SIG-M5 treated with dmso at 0.1 percent for 504 hours (cell line): ENCODE results near the gene WDR26.
"Not testable (repeated sequence)": the region's sequence is repeated elsewhere in the genome, so short reads cannot be mapped to it uniquely, and the experiment has no call there.

Source experiments
- DNase-seq: peaks from one replicate; lab custom pipeline; 2025; ENCODE audit not compliant: unreplicated experiment; lab: John Stamatoyannopoulos, UW

The WDR26 gene

GRCh38 chr1:224434691-224435317 lies at the start of gene WDR26:
TSS of gene WDR26 (minus strand) at chr1:224434797.
- peak; percentile 95 for DNase-seq

DNA sequence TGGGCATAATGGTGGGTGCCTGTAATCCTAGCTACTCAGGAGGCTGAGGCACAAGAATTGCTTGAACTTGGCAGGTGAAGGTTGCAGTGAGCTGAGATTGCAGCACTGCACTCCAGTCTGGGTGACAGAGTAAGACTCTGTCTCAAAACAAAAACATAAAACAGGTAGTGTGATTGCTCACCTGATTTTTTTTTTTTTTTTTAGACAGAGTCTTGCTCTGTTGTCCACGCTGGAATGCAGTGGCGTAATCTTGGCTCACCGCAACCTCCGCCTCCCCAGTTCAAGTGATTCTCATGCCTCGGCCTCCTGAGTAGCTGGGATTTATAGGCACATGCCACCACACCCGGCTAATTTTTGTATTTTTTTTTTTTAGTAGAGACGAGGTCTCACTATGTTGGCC lies 48.6 kb upstream of the WDR26 start:
- not testable (repeated sequence) for DNase-seq

- DNase-seq = no peak
These were observed 48.0 kb upstream of the WDR26 start for GRCh38 chr1:224482619-224483018.

DNA sequence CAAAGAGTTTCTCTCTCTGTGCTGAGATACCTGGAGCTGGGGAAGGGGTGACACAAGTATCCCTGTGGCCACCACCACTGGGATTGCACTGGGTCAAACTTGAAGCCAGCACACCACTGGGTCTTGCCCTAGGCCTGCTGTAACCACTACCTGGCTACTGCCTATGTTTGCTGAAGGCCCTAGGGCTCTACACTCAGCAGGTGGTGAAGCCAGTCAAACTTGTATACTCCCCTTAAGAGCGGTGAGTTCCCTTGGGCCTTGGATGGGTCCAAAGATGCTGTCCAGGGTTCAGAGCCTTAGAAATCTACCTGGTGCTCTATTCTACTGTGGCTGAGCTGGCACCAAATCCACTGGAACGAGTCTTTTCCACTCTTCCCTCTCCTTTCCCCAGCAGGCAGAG lies 47.0 kb upstream of the WDR26 start:
- DNase-seq = no peak

DNA sequence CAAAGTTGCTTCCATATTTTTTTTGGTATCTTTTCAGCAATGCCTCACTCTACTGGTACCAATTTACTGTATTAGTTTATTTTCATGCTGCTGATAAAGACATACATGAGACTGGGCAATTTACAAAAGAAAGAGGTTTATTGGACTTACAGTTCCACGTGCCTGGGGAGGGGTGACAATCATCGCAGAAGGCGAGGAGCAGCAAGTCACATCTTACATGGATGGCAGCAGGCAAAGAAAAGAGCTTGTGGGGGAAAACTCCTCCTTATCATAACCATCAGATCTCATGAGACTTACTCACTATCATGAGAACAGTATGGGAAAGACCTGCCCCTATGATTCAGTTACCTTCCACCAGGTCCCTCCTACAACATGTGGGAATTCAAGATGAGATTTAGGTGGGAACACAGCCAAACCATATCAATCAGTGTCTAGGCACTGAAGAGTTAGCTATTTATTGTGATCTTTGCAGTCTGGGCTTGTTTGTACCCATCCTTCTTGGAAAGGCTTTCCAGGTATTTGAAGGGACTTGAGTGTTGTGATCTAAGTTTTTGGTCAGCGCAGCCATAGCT lies 46.4 kb upstream of the WDR26 start:
- DNase-seq = not testable (repeated sequence)

DNA sequence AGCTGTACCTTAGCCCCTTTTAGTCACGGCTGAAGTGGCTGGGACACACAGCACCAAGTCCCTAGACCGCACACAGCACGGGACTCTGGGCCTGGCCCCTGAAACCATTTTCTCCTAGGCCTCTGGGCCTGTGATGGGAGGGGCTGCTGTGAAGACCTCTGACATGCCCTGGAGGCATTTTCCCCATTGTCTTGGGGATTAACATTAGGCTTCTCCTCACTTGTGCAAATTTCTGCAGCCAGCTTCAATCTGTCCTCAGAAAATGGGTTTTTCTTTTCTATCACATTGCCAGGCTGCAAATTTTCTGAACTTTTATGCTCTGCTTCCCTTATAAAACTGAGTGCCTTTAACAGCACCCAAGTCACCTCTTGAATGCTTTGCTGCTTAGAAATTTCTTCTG lies 45.6 kb upstream of the WDR26 start:
- DNase-seq = not testable (repeated sequence)

DNA sequence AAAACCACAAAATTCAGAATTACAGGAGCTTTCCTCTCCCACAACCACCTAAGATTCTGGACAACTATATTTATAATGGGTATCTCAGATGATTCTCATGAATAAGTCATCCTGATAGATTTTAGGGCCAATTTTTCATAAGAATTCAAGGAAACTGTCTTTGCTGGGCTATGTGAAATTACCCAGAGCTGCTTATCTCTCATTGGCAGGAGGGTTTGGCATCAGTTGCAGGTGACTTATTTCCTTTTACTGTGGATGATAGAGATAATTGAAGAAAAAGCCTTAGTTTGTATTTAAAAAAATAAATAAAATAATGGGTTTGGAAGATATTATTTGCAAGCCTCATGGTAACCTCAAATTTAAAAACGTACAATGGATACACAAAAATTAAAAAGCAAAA lies 38.2 kb upstream of the WDR26 start:
- no peak for DNase-seq

DNA sequence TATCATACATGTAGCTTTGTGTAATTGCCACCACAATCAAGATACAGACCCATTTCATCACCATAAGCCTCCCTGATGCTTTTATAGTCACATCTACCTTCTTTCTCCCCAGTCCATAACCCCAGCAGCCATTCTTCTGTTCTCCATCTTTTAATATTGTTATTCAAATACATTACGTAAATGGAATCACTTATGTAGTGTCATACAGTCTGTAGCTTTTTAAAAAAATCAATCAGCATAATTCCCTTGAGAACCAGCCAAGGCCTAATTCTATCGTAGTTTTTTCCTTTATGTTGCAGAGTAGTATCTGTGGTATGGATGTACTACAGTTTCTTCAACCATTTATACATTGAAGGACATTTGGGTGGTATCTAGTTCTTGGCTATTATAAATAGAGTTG lies 31.6 kb upstream of the WDR26 start:
- DNase-seq = no peak

GRCh38 chr1:224459966-224460365 lies 25.4 kb upstream of the WDR26 start:
- no peak for DNase-seq

- DNase-seq = no peak
These were observed 24.4 kb upstream of the WDR26 start for GRCh38 chr1:224458996-224459395.

DNA sequence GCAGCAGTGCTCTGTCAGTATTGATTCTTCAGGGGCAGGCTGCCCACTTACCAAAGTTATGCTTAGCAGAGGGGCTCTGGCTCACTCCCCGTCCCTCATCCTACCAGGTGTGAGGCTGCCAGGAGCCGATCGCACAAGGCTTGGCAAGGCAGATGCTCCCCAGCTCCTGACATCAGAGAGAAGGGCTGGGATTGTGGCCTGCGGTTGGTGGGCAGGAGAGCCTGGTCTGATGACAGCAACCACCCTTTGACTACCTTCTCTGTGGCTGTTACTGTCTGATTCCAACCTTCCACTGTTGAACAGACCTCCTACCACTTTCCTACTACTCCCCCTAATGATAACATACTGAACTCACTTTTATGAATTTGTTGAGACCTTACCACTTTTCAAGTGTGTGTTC lies 23.7 kb upstream of the WDR26 start:
- DNase-seq = no peak

GRCh38 chr1:224457782-224458144 lies 23.2 kb upstream of the WDR26 start:
- DNase-seq = no peak

GRCh38 chr1:224456637-224456953 lies 22.0 kb upstream of the WDR26 start:
- DNase-seq = no peak

DNA sequence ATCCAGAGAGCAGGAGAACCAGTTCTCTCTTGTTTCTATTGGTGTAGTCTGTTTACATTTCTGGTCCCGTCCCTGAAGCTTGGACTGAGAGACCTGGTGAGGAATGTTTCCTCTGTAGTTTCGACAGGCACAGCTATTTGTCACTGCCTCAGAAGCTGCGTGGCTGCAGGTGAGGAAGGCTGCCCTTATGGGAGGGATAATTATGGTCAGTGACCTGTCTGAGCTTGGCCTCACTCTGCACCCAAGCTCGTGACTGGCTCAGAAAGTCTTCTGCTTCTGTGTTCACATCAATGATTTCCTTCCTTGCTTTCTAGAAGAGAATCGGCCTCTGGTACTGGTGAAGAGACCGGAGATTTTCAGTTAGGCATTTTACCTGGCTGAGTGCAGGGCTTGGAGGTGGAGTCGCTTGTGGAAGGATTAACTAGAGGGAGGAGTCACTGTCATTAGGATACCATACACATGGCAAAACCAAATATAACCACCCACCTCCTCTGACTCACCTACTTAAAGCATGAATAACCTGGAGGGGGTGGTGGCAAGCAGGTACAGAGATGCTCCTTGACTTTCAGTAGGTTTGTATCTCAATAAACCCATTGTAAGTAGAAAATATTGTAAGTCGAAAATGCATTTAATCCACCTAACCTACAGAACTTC lies 19.9 kb upstream of the WDR26 start:
- peak; percentile 57 for DNase-seq

DNA sequence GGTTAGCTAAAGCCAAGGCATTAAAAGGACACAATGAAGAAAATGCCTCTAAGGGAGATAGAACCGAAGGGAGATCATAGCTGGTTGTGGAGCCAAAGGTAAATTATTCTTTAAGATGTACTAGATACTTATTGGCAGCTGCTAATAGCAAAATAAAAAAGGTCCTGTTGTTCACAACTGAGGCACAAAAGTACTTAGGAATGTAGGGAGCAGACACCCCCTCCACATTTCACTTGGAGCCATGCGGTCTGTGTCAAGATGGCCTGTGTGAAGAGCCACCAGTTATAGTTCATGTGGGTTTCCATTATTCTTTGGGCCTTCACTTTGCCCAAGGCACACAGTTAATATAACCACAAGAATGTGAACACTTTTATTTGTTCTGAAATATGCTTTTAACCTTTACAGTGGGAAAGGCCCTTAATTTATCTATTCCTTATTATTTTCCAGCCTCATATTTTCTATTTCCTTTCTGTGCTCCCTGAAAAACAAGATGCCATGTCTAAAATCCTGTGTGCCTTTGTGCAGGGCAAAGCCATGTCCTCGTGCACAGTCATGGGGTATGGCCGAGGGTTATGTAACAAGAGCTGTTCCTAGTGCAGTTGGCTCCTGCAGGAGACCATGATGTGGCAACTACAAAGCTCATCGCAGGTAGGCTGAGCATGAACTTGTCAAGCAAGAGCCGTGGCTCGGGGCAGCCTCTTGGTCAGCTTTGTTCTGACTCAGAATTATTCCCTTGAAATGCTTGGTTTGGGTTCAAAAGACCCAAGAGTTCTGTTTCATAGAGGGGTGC lies 16.2 kb upstream of the WDR26 start:
- no peak for DNase-seq

DNA sequence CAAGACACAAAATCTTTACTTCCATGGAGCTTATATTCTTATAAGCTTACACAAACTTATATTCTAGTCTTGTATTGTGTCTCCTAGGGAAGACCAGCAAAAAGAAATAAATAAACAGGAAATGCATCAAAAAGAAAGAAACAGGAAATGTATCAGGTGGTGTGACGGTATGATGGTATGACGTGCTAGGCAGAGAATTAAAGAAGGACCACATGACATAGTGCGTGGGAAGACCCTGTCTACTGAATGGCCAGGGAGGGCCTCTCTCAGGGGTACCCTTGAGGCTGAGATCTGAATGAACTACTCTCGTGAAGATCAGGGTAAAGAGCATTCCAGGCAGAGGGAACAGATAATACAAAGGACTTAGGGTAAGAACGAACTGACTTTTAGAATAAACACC lies 15.6 kb upstream of the WDR26 start:
- no peak for DNase-seq

GRCh38 chr1:224448453-224449017 lies 13.9 kb upstream of the WDR26 start:
- DNase-seq = no peak

- DNase-seq = no peak
These were observed 13.4 kb upstream of the WDR26 start for GRCh38 chr1:224447971-224448370.

DNA sequence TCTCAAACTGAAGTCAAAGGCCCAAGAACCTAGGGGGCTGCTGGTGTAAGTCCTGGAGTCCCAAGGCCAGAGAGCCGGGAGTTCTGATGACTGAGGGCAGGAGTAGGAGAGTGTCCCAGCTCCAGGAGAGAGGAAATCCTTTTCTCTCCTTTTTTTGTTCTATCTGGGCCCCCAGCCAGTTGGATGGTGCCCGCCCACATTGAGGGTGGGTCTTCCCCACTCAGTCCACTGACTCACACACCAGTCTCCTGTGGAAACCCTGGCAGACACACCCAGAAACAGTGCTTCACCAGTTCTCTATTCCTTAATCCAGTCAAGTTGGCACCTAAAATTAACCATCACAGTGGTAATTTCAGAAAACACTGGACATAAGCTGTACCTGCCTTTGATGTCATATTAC lies 12.7 kb upstream of the WDR26 start:
- no peak for DNase-seq

GRCh38 chr1:224438989-224439388 lies 4.4 kb upstream of the WDR26 start:
- DNase-seq = no peak

GRCh38 chr1:224435999-224436398 lies 1.4 kb upstream of the WDR26 start:
- DNase-seq = no peak

- DNase-seq = peak; percentile 60
These were observed 744 bp upstream of the WDR26 start for GRCh38 chr1:224435318-224435763.
